IPS DF 4.7 (cell line): ENCODE data around the gene NUMA1.

ENCODE experiments used
- DNase-seq: peaks from one replicate; pipeline ENCODE4 v3.0.0-alpha.2; 2013; ENCODE audit warnings: low spot score; ENCODE audit errors: extremely low read depth

The NUMA1 gene

GRCh38 chr11:72015511-72016061 lies 64.8 kb downstream of the NUMA1 start:
- DNase-seq = no peak

DNA sequence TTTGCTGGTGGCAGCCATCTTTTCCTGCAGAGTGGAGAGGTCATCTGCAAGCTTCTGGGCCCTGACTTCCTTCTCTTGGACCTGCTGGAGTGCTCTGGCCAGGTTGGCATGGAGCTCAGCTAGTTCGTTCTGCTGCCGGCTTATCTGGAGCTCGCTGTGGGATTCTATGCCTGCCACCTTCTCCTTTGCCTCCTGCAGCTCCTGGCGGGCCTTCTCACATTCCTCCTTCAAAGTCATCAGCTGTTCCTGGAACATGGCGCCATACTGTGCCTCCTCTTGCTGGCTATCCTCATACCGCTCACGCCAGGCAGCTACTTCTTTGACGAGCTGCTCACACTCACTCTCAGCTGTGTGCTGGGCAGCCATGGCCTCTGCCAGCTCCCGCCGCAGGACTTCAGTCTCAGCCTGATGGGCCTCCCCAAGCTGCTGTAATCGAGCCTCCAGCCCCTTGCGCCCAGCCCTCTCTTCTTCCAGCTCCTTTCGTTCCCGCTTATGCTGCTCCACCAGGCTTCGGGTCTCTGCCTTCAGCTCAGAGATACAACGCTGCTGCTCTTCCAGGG lies 65.5 kb downstream of the NUMA1 start:
- no peak for DNase-seq

DNA sequence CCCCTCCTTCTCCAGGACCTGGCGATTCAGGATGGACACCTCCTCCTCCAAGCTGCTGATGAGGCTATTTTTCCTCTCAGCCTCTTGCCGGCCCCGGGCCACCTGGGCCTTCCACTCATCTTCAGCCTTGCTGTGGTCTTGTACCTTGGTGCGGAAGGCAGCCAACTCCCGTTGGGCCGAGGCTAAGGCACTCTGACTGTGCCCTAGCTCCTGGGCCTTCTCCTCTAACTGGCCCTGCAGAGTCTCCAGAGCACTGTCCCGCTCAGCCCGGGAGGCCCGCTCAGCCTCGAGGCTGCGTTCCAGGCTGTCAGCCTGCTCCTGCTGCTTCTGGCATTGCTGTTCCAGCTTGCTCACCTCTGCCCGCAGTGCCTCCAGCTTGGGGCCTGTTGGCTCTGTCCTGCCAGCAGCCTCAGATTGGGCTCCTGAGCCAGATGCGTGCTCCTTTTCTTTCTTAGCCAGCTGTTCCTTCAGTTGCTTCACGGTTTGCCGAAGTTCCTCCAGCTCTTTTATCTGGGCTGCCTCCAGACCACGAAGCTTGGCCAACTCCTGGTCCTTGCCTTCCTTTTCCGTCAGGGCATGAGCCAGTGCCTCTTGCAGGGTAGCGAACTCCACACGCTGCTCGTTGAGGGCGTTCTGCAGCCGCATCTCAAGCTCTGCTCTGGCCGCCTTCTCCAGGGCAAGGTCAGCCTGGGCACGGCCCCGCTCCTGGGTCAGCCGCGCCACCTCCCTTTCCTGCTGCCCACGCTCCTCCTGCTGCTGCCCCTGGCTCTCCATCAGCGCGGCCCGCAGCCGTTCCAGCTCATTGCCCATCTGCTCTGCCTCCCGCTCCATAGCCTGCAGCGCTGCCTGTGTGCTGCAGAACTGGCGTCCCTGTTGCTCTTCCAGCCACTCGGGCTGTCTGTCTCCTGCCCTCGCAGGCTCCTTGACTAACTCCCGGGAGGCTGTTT lies 66.3 kb downstream of the NUMA1 start:
- no peak for DNase-seq

- no peak for DNase-seq
Observed at GRCh38 chr11:72012897-72013721, 67.2 kb downstream of the NUMA1 start.

GRCh38 chr11:72012091-72012630 lies 68.2 kb downstream of the NUMA1 start:
- DNase-seq = no peak

DNA sequence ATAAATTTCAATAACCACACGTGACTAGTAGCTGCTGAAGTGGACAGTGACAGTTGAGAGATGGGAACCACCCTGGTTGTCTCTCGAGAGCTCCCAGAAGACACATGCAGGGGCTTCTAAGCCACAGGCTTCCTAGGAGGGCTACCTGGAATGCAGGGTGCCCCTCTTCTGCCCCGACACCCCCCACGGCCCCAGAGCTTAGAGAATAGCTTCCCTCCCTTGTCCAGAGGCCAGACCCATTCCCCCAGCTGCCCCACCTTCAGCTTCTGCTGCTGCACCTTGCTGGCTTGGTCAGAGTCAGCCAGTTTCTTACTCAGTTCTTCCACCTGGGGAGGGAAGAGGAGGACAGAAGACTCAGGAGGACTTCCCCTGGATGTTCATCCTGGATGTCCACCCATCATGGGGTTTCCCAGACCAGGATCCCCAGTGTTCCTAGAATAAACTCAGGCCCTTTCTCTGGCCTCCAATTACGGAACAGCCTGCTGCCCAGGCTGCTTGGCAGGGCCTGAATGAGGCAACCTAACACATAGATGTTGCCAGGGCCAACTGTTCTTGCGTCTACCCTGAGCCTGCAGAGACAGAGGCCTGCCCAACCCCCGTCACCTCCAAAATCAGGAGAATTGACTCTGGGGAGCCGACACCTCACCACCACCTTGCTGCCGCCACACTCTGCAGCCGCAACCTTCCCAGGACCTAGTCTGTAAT lies 69.7 kb downstream of the NUMA1 start:
- no peak for DNase-seq

DNA sequence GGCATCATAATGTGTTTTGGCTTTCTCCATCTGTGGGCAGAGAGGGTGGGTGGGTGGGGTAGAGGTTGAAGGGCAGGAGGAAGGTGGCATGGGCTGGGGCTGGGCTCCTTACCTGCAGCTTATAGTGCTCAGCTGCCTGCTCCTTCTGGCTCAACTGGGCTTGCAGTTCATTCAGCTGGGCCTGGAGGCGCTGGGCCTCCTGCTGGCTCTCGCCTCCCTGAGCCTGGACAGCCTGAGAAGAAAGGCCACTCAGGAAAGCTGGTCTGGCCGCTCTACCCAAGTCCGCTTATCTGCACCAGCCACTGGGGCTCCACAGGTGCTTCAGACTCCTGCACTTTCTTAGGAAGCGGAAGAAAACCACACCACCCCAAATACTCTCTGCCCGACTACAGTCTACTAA lies 71.2 kb downstream of the NUMA1 start:
- DNase-seq = no peak

DNA sequence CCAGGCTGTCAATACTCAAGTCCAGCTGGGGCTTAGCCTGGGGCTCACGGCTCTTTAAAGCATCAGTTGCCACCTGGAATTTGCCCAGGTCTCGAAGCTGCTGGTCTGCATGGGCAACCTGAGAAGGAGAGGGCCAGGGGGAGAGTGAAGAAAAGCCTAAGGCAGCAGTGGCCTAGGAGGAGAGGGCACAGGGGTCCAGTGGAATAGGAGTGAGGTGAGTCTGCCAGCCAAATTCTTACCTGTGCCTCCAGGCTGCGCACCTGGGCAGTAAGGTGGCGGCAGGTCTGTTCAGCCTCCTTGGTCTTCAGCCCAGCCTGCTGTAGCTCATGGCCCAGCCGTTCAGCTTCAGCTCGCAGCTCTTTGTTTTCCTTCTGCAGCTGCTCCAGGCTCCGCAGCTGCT lies 71.6 kb downstream of the NUMA1 start:
- DNase-seq = no peak

- DNase-seq = no peak
Observed at GRCh38 chr11:72007587-72007986, 72.8 kb downstream of the NUMA1 start.

- DNase-seq = no peak
Observed at GRCh38 chr11:72007089-72007476, 73.3 kb downstream of the NUMA1 start.

DNA sequence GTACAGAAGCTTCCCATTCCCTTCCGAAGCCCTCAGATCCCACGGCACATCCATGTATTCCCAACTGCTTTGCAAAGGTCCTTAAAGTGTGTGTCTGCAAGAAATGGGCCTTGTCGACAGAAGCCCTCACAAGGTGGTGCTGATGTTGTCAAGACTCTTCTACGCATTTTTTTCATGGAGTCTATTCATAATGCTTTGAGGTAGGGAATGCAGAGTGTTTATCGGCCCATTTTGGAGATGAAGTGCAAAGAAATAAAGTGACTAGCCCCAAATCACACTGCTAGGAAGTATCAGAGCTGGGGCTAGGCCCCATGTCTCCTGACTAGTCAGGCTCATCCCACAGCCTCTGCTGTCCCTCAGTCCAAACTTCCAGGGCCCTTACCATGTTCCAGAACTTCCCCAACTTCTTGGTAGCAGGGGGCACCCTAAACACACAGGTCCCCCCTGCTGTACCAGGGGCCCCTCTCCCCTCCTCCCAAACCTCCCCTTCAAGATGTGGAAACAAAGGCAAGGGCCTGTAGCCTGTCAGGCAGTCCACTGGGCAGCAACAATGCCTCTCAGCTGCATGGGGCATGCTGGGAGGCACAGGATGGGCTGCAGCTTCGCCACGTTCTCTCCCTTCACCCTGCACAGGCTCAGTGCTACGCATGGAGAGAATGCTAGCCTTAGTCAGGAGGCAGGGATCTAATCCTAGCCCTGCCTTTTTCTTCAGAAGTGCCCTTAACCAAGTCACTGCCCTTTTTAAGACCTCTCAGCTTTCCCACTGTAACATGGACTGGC lies 73.8 kb downstream of the NUMA1 start:
- DNase-seq = no peak

GRCh38 chr11:72005347-72006260 lies 74.7 kb downstream of the NUMA1 start:
- no peak for DNase-seq

DNA sequence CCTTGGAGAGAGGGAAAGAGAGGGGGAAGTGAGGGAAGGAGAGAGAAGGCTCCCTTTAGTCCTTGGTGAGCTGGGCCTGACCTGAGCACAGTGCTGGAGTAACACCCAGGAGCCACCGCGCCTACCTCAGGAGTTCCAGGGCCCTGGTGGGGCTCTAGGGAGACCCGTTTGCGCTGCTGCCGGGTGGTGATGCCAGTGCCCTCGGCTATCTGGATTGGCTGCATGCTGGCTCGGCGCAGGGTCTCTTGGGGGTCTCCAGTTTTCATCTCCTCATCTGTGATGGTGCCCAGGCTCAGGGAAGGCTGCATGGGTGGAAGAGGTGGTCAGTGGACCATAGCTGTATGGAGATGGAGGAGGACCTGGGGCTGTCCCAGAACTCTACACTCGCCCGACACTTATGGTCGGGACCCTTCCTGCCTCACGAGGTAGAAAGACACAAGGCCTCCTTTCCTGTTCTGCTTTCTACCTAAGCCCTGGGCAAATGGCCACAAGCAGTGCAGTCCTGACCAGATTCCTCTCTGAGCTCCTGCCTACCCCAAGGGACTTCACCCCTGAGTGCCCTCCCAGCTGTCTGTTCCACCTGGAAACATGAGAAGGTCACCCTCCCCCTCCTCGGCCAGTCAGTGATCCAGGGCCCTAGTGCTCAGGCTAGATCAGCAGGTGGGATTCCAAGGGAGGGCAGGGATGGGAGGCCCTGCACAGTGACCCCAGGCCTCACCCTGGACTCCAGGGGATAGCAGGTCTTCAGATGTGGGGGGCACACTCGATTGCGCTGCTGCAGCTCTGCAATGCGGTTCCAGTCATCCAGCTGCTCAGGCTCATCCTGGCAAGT lies 75.6 kb downstream of the NUMA1 start:
- DNase-seq = no peak

DNA sequence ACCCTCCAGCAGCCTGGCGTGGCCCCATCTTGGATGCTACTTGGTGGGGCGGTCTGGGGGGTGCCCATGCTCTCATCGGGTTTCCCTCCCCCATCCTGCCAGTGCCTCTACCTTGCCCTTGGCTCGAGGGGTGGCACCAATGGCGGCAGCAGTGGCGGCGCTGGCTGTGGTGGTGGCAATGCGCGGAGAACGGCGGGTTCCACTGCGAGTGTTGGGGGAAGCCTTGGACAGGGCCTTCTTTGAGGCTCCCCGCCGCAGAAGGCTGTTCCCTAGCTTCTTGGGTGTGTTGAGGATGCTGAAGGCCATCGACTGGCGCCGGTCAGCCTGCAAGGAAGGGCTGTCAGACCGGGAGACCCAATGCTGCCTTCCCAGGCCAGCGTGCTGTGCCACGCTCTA lies 76.6 kb downstream of the NUMA1 start:
- DNase-seq = no peak

GRCh38 chr11:72002841-72003775 lies 77.2 kb downstream of the NUMA1 start:
- no peak for DNase-seq

GRCh38 chr11:72001834-72002591 lies 78.3 kb downstream of the NUMA1 start:
- DNase-seq = no peak
